Stimulated activated CD8-positive, alpha-beta memory T cell treated with anti-CD3 and anti-CD28 coated beads, Interleukin-2, amount 100 ng/mL, for 1 hour (primary cell): ENCODE results near the gene SETX.
"Not testable (repeated sequence)": the region's sequence is repeated elsewhere in the genome, so short reads cannot be mapped to it uniquely, and the experiment has no call there.

ENCODE experiments used
- DNase-seq, 2 donors: peaks; one replicate each; pipeline ENCODE4 v3.0.0-alpha.2; 2020; ENCODE audit warnings: low read depth in 2 of 2

Gene SETX

DNA sequence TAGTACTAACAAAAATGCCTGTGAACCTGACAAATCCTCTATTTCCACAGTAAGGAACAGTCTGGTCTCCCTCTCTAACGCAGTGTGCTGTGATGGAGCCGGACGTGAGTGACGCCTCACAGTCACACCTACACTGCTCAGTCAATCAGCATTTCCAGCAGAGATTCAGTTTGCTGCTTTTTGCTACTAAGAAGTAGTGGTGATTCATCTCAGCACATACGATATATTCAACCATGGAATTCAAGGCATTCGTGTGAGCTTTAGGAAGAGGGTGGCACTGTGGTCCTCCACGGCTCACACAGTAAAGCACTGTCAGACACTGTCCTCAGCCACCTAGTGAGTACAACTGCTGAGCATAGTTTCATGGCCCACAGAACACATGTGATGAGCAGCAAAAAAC lies 70.9 kb downstream of the SETX start:
- no peak for DNase-seq

DNA sequence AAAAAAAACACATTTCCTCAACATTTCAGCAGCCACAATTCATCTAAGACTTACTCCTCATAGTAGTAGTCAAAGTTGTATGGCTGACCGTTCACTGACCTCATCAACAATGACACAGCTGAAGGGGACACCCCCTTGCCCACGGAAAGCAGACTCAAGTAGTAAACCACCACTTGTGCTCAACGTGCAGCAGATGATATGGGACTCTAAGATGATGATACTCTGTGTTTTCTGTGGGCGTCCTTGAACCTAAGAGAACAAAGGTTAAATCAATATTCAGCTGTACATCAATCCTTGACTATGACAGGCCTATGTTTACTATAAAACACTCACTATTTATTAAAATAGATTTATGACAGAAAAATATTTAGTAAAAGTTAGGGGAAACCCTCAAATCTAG lies 71.6 kb downstream of the SETX start:
- DNase-seq: no peak

DNA sequence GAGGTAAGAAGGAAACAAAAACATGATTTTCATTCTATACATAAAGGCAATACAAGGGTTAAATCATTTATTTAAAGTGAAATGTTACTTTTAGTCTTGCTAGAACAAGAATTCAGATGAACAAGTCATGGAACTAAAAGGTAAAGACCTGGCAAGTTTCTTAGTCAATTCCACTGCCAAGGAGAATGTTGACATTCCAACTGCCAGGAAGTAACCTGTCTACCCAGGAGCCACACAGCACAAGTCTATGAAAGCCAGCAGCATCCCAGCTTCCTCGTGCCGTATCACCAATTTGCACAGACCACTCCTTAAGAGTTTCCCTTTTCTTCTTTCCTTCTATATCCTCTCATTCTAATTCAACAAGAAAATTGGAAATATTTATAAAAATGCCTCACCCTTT lies 79.9 kb downstream of the SETX start:
- DNase-seq: no peak

DNA sequence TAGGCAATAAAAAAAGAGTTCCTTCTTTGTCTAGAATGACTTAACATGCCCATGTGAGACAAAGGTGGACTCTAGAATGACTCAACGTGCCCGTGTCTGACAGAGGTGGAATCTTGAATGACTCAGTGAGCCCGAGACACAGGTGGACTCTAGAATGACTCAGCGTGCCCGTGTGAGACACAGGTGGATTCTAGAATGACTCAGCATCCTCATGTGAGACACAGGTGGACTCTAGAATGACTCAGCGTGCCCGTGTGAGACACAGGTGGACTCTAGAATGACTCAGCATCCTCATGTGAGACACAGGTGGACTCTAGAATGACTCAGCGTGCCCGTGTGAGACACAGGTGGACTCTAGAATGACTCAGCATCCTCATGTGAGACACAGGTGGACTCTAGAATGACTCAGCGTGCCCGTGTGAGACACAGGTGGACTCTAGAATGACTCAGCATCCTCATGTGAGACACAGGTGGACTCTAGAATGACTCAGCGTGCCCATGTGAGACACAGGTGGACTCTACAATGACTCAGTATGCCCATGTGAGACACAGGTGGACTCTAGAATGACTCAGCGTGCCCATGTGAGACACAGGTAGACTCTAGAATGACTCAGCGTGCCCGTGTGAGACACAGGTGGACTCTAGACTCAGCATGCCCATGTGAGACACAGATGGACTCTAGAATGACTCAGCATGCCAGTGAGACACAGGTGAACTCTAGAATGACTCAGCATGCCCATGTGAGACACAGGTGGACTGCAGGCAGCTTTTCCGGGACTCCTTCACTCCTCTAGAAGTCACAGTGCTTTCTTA lies 84.9 kb downstream of the SETX start:
- DNase-seq: not testable (repeated sequence)

DNA sequence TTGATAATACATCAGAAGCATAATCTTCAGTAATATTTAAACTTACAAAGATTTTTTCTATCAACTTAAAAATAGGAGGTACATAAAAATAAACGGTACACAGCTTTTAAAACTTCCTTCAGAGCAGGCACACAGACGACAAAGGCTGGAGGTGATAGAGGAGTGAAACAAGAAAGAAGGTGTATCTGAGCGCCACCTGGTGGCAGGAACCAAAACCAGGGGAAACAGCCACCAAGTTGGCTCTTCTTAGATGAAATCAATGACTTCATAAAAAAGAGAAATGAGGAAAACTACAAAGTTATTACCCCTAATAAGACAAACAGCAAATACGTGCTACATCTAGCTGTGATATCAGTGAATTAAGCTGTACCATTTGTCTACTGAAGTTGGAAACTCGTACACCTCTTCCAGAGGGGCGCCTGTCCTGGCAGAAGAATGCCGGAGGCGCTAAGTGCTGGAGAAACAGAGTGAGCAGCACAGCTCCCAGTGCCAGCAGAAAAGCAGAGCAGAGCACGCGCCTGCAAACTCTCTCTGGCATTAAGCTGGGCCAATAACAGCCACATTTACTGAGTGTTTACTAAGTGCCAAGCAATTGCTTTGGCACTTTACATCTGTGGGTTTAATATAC lies 85.9 kb downstream of the SETX start:
- peak; percentile 38 to 46 for DNase-seq

DNA sequence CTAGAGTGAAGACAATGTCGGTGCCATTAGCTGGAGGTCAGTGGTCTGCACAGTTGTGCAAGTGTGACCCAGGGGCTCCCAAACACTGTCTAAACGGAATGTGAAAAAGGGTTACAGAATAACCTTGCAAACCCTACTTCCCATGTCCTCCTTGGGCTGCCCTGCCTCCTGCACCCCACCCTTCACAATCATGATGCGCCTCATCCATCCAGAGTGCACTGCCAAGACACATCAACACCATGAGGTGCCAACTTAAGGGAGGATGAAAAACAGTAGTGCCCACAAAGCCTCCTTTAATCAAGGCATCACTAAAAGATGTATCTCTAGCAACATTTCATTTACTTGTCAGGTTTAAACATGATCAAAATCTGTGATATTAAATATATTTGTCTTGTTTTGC lies 87.1 kb downstream of the SETX start:
- DNase-seq: no peak

DNA sequence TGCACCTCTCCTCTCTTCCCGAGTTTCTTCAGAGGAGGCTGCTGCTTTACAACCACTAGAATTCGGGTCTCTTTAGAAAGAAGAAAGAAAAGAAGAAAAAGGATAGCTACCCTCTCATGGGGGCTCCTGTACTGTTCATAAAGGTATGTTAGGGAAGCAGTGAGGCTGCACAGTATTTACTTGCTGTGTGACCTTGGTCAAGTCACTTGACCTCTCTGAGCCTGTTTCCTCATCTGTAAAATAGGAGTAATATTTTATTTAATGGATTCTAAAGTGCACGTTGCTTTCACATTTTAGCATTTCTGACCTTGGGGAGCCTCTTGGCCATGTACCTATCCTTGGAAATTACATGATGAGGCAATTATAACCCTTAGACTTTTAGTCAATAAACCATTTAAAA lies 88.8 kb downstream of the SETX start:
- no peak for DNase-seq

DNA sequence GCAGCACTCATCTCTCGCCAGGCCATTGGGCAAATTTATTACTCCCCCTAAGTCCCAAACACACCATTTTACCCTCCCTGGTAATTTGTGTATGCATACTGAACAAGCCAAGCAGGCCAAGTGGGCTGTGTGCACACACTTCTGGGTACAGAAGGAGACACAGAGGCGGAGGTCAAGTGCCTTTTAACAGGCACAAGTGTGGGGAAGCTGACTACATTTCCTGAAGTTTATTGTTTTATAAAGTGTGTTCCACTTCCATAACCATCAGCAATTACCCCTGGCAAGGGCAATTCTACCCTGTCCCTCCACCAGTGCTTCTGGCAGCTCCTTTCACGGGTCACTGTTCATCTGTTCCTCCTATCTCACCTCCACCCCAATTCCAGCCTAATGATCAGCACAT lies 93.9 kb downstream of the SETX start:
- no peak for DNase-seq

DNA sequence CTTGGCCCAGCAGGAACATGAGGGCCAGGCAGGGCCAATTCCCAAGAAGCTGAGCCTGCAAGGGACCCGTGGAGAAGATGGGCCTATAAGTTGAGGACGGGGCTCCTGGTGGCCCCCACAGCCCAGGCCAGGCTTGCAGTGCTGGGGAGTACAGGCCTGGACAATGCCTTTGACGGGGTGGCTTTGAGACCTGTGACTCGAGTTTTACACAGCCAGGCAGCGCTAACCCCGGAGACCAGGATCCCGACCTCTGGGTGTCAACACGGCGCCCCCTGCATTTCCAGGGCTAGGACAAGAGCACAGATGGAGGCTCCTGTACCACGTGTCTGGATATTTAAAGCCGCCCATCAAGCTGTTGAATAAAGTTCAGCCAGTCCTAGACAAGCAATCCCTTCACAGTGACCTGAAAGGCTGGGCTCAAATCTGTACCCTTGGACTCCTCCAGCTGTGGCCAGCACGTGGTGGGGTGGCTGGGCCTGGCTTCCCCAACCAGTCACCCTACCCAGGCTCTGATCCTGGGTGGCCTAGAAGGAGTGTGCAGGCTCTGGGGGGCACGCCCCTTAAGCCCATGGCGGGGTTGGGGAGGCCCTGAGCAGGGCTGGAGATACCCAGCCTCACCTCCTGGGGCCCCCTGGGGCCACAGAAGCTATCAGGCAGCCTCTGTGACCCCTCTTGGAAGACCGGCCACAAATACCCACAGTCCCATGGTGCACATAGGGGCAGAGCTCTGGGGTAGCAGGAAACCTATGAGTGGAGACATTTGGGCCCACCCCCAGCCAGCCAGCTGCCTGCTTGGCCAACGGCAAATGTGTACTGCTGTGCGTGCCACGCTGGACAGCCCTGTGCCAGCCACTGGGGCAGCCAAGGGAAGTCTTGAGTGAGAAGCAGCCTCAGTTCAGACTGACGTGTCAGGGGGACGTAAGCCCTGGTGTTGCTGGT lies 104.2 kb downstream of the SETX start:
- DNase-seq: no peak

DNA sequence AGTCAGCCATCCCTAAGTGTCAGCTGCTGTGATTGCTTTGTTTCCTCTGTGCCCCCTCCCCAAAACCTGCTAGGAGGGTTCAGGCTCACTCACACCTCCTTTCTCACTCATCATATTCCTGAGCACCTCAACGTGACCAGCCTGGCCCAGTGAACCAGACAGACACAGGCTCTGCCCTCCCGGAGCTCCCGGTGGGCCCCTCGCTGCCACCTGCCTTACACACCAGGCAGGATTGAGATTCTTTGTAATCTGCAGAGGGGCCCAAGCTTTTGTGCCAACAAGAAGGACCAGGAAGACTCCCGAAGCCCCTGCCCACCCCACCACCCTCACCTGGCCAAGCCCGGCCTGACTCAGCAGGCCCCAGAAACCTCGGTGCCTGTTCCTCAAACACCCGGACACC lies 105.1 kb downstream of the SETX start:
- no peak for DNase-seq

DNA sequence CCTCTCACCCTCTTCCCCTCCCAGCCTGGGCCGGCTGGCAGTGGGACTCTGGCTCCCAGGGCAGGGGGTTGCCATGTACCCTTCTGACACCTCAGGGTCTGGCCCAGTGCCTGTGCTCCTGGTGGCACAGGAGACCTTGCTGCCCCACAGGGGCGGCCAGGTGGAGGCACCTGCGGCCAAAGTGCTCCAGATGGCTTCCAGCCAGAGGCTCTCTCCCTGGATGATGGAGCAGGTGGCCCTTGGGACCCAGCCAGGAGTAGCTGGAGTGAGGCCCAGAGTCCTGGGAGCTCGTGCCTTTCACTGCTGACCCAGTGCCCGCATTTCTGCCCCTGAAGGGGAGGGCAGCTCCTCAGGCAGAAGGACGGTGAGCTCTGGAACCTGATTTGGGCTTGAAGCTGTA lies 105.7 kb downstream of the SETX start:
- DNase-seq: no peak

DNA sequence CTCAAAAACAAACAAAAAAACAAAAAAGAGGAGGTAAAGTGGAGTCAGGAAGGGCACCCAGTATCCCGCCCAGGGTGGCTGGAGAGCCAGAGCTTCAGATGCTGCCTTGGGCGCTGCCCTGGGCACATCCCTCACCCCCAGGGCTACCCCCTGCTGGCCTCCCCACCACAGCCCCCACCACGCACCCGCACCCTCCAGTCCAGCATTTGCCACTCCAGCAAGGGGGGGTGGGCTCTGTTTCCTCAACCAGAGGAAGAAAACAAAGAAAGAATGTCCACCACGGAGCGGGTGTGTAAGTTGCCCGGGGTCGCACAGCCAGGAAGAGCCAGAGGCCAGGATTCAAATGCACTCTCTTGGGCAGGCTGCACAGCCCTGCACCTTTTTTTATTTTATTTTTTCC lies 106.8 kb downstream of the SETX start:
- no peak for DNase-seq

DNA sequence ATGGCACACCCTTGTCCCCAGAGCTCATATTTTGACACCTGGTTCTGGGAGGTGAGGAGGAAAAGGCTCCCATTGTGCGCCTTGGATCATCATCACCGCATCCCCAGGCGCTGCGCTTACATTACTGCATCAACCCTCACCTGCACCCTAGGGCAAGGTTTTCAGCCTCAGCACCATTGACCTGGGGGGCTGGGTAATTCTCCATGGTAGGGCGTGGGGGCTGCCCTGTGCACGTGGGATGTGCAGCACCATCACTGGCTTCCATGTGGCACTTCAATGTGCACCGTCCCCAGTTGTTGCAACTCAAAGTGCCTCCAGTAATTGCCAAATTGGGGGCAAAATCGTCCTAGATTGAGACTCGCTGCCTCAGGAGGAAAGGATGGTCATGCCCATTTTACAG lies 109.3 kb downstream of the SETX start:
- no peak for DNase-seq

DNA sequence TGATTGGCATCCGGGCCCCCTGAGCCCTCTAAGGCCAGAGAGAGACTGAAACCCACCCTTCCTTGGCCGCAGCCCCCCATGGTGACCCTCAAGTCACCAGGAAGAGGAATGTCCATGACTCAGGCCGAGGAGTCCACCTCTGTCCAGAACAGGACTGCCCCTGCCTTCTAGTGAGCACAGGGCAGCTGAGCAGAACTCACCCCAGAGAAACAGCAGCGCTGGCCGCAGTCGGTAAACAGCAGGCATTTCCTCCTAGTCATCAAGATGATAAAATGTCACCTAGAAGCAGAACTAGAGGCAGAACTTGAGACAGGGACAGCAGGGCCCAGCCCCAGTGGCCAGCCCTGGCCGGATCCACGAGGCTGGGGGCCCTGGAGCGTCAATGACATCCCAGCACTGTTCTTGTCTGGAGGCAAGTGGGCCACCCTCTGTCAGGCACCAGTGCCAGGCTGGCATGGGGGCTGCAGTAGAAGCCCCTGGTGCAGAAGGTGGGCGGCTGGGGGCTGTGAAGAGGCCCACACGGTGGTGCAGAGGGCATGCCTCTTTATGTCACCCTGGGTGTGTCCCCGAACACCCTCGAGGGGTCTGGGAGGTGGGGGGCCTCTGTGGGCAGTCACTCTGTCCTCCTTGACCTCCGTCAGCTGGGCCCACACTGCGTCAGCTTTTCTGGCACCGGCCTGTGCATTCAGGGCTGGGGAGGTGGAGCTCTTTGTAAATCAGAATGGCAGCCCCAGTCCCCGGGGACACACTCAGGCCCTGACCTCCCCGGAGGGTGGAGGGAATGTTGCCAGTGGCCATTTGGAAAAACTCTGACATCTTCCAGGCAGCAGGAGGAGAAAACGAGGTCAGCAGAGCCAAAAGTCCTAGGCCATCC lies 110.0 kb downstream of the SETX start:
- no peak for DNase-seq

DNA sequence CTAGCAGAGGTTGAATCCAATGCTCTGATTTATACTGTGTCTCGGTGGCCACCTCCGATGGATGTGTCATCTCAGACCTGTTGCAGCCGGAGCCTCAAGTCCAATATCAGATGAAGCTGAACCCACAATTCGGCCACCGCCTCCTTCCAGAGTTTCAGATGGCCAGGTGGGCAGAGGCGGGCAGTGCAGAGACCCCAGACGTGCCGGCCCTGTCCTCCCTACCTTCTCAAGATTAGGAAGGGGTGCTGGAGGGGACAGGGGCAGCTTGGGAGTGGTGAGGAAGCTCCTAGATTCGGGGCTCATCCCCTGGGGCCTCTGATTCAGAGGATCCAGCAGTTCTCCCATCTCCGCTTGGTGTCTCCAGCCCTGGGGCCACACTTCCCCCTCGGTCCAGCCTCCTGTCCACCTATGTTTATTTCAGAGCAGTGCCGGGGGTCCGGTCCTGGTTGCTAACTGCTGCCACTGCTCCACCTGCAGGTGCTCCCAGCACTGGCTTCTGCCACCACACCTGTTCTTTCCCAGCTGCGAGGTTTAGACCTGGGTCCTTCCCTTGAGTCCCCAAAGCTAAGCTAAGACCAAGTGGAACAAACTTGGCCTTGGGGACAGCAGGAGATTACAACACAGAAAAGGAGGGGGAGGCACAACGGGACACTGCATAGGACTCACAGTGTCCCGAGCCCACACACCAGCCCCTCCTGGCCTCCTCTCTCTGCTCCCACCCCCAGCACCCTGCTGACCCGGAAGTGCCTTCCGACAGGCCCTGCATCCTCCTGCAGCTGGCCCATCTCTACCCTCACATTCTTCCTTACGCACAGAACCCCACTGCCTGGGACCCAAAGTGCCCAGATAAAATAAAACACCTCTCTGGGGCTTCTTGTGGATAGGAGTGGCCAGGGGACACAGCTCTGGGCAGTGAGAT lies 111.4 kb downstream of the SETX start:
- no peak for DNase-seq

DNA sequence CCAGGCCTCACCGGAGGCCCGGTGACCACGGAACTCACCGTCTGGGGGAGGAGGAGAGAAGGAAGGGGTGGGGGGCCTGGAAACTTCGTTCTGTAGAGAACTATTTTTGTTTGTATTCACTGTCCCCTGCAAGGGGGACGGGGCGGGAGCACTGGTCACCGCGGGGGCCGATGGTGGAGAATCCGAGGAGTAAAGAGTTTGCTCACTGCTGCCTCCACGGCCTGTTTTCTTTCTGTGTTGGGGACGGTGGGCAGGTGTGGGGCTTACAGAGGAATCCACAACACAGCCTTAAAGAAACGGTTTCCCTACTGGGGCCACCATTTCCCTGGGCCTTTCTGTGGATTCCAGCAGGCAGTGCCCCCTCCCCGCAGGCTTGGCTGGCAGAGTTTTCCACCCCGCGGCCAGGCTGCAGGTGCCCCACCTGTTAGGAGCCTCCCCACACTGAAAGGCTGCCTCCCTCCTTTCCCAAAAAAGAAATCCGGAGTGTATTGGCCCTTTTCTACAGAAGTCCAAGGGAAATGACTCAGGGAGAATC lies 112.1 kb downstream of the SETX start:
- no peak for DNase-seq

DNA sequence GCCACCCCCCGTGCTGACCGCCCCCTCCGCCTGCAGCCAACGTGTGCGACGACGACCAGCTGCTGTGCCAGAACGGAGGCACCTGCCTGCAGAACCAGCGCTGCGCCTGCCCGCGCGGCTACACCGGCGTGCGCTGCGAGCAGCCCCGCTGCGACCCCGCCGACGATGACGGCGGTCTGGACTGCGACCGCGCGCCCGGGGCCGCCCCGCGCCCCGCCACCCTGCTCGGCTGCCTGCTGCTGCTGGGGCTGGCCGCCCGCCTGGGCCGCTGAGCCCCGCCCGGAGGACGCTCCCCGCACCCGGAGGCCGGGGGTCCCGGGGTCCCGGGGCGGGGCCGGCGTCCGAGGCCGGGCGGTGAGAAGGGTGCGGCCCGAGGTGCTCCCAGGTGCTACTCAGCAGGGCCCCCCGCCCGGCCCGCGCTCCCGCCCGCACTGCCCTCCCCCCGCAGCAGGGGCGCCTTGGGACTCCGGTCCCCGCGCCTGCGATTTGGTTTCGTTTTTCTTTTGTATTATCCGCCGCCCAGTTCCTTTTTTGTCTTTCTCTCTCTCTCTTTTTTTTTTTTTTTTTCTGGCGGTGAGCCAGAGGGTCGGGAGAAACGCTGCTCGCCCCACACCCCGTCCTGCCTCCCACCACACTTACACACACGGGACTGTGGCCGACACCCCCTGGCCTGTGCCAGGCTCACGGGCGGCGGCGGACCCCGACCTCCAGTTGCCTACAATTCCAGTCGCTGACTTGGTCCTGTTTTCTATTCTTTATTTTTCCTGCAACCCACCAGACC lies 112.8 kb downstream of the SETX start:
- no peak for DNase-seq

DNA sequence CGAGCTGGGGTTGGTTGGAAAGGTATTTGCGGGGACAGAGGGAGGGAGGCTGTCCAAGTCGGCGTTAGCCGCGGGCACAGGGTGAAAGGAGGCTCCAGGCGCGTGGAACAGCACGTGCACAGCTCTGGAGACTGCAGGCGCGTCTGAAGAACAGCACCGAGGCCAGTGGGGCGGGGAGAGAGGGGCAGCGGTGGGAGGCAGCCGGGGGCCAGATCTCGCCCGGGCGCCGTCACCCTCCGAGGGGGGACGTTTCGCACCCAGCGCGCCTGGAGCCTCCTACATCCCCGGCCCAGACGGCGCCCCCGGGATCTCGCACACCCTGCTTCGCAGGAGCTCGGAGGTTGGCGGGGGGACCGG lies 113.3 kb downstream of the SETX start:
- no peak for DNase-seq

DNA sequence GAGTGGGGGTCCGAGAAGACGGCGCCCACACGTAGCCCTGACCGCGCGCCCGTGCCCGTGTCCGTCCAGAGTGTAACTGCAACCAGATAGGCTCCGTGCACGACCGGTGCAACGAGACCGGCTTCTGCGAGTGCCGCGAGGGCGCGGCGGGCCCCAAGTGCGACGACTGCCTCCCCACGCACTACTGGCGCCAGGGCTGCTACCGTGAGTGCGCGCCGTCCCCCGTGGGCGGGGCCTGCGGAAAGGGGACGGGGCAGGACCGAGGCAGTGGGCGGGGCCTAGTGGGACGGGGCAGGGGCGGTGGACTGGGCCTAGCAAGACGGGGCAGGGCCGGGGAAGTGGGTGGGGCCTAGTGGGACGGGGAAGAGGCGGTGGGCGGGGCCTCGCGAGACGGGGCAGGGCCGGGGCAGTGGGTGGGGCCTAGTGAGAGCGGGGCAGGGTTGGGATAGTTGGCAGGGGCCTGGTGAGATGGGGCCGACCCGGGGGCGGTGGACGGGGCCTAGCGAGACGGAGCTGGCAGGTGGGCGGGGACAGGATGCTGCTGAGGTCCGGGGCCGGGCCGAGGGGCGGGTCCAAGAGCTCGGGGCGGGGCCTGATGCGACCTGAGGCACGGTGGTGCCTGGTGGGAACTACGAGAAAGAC lies 113.8 kb downstream of the SETX start:
- DNase-seq: peak; percentile 99 to 100
